B cell (primary cell): ENCODE measurements around the gene ITPKC. TPM values are rescaled to one million over a fixed set of nuclear protein-coding genes. Genes with fewer than 3 reads are reported as not detected.

Source experiments
- ATAC-seq: fragments of 200-7000 bp; cut with Tn5 transposase; one replicate; pipeline ENCODE4 v1.10.0; 2021; ENCODE audit warnings: low read depth, mild to moderate bottlenecking, moderate number of reproducible peaks, moderate library complexity
- CTCF ChIA-PET: fragments of 350-600 bp; sonication (Branson Sonifier 250); formaldehyde crosslinking; loops from one replicate; lab custom pipeline; 2021; ENCODE audit warnings: antibody characterized with exemption, inconsistent platforms; lab: Charles Lee
- POLR2A ChIA-PET: fragments of 350-600 bp; sonication (Branson Sonifier 250); formaldehyde crosslinking; loops from one replicate; lab custom pipeline; 2021; ENCODE audit warnings: antibody characterized with exemption; lab: Charles Lee
- DNase-seq: peaks from one replicate; pipeline ENCODE4 v3.0.0; 2013
- H2AFZ ChIP-seq: 2 replicates; pipeline ENCODE4 v1.6.1; 2012; ENCODE audit warnings: mild to moderate bottlenecking, low read depth, low read length; ENCODE audit not compliant: insufficient read depth, poor library complexity, severe bottlenecking
- H3K27ac ChIP-seq, 2 donors: 1 replicate in 1 of 2; 2 replicates in 1 of 2; pipeline ENCODE4 v1.5.1; 2012 to 2013; ENCODE audit warnings: low read length in 2 of 2, mild to moderate bottlenecking in 2 of 2, moderate library complexity in 1 of 2
- H3K27me3 ChIP-seq, 4 experiments: fragments of 200-600 bp in 1 of 4; sonication (generic) in 1 of 4; replicated peaks in 1 of 4; 1 replicate in 2 of 4; 2 replicates in 2 of 4; pipeline versions ENCODE4 v1.6.1 to v1.7.0; 2013 to 2016; ENCODE audit warnings: low read length in 3 of 4, mild to moderate bottlenecking in 2 of 4, mixed read lengths in 1 of 4, moderate library complexity in 1 of 4; ENCODE audit not compliant: insufficient read depth in 4 of 4, control insufficient read depth in 3 of 4; ENCODE audit errors: control extremely low read depth in 1 of 4
- H3K36me3 ChIP-seq, 2 experiments: replicated peaks in 1 of 2; 1 replicate in 1 of 2; 2 replicates in 1 of 2; pipeline versions ENCODE4 v1.6.1 to v1.7.1; 2013; ENCODE audit warnings: low read length in 1 of 2; ENCODE audit not compliant: insufficient read depth in 2 of 2, control insufficient read depth in 1 of 2; ENCODE audit errors: control extremely low read depth in 1 of 2, extremely low read depth in 1 of 2
- H3K4me1 ChIP-seq, 2 donors: fragments of 200-600 bp in 1 of 2; sonication (generic) in 1 of 2; 1 replicate in 1 of 2; 2 replicates in 1 of 2; pipeline versions ENCODE4 v1.5.1 to v1.6.1; 2013 to 2017; ENCODE audit warnings: low read length in 2 of 2; ENCODE audit not compliant: control insufficient read depth in 2 of 2, insufficient read depth in 2 of 2
- H3K4me2 ChIP-seq: replicated peaks from 2 replicates; pipeline ENCODE3; 2012; ENCODE audit warnings: mild to moderate bottlenecking, low read depth, low read length; ENCODE audit not compliant: poor library complexity, severe bottlenecking
- H3K4me3 ChIP-seq, 5 experiments: fragments of 200-600 bp in 1 of 5; sonication (generic) in 1 of 5; 1 replicate in 3 of 5; 2 replicates in 2 of 5; pipeline versions ENCODE4 v1.5.1 to v1.7.0; 2011 to 2016; ENCODE audit warnings: low read length in 4 of 5, mild to moderate bottlenecking in 4 of 5, low read depth in 2 of 5, control low read depth in 1 of 5, moderate library complexity in 1 of 5; ENCODE audit not compliant: insufficient read depth in 1 of 5; ENCODE audit errors: control extremely low read depth in 1 of 5, extremely low read depth in 1 of 5
- H3K79me2 ChIP-seq: fragments of 200-600 bp; sonication (generic); one replicate; pipeline ENCODE4 v1.6.0; 2016; ENCODE audit warnings: low read length; ENCODE audit not compliant: control insufficient read depth, insufficient read depth
- H3K9ac ChIP-seq: fragments of 200-600 bp; sonication (generic); 2 replicates; pipeline ENCODE4 v1.6.1; 2017; ENCODE audit warnings: mild to moderate bottlenecking, low read length, moderate library complexity
- H3K9me3 ChIP-seq, 3 donors: one replicate each; pipeline versions ENCODE4 v1.6.1 to v1.7.1; 2013; ENCODE audit warnings: low read length in 2 of 3; ENCODE audit not compliant: control insufficient read depth in 2 of 3, insufficient read depth in 1 of 3; ENCODE audit errors: control extremely low read depth in 1 of 3
- H4K20me1 ChIP-seq: 2 replicates; pipeline ENCODE4 v1.6.0; 2012; ENCODE audit warnings: mild to moderate bottlenecking, low read length; ENCODE audit not compliant: insufficient read depth, control insufficient read depth, poor library complexity, severe bottlenecking
- H3K27ac Mint-ChIP-seq: one replicate; pipeline ENCODE4 v1.8.0; 2021; ENCODE audit warnings: mixed read lengths
- H3K27me3 Mint-ChIP-seq: one replicate; pipeline ENCODE4 v1.8.0; 2021; ENCODE audit warnings: mixed read lengths
- H3K4me1 Mint-ChIP-seq: one replicate; pipeline ENCODE4 v1.8.0; 2021; ENCODE audit warnings: mixed read lengths
- H3K4me3 Mint-ChIP-seq: one replicate; pipeline ENCODE4 v1.8.0; 2021; ENCODE audit warnings: mixed read lengths
- H3K9me3 Mint-ChIP-seq: one replicate; pipeline ENCODE4 v1.8.0; 2022; ENCODE audit warnings: mixed read lengths; ENCODE audit not compliant: insufficient read depth
- CTCF ChIP-seq: fragments of 200-600 bp; IDR thresholded peaks from one replicate; pipeline ENCODE4 v1.8.0; 2022; ENCODE audit warnings: antibody characterized with exemption, mild to moderate bottlenecking
- EZH2 ChIP-seq: IDR thresholded peaks from 2 replicates; pipeline ENCODE4 v1.6.1; 2012; ENCODE audit warnings: borderline replicate concordance, low read depth, mild to moderate bottlenecking, moderate library complexity, low read length; ENCODE audit not compliant: insufficient read depth, poor library complexity, severe bottlenecking
- WGBS: methylation state at CpG from one replicate; pipeline ENCODE4 v1.1.5; 2013; ENCODE audit warnings: missing lambda C conversion rate; ENCODE audit not compliant: insufficient coverage; 5-methylcytosine and 5-hydroxymethylcytosine counted together
- intact Hi-C: fragments of 100-400 bp; cut with micrococcal nuclease; formaldehyde crosslinking; loops from one replicate; pipeline ENCODE4 v1.10.0; 2022
- polyA plus RNA-seq: library from polyadenylated mRNA; depleted of rRNA; stranded (reverse); fragments of >200 nt; gene quantifications from 2 replicates; pipeline ENCODE4 v1.2.3, GENCODE V29; 2012
- total RNA-seq, 2 donors: library from RNA; stranded (reverse); fragments of 120-200 nt in 1 of 2; gene quantifications; 1 replicate in 1 of 2; 2 replicates in 1 of 2; pipeline versions ENCODE4 v1.2.3 to v1.2.4, GENCODE V29; 2013 to 2022

The ITPKC gene
- total and polyA plus RNA-seq, 2 donors (not counting 1 experiment from before 2014, with no cell fraction given): 8.7 to 16.0 TPM

- intact Hi-C loops: no loop called here
- POLR2A ChIA-PET: no interaction called here
- Histone ChIP-seq H2AFZ (no peak overlapping the region), H3K79me2 (no peaks in the 10 kb centered on the region), H3K9ac (no peak overlapping the region), H3K4me1 (no peaks in the 10 kb centered on the region), H4K20me1 (no peaks in the 10 kb centered on the region), H3K27me3 (no peaks in the 10 kb centered on the region), H3K27ac (no peak overlapping the region), H3K9me3 (no peaks in the 10 kb centered on the region), H3K4me3 (no peak overlapping the region), H3K36me3 (peaks cover 0 to 58% of the 10 kb centered on the region in 2 experiments), H3K4me2 (no peak overlapping the region)
- TF ChIP-seq EZH2 (no peak), CTCF (no peak)
- ATAC-seq (no peak), DNase-seq (no peak)
- no peaks in the 10 kb centered on the region for H3K4me1 Mint-ChIP-seq
- CTCF ChIA-PET: no interaction called here
- no peak overlapping the region for H3K4me3 Mint-ChIP-seq
- over 99% methylated on average over 9 of the region's 9 CpGs for WGBS
- no peaks in the 10 kb centered on the region for H3K9me3 Mint-ChIP-seq
- H3K27ac Mint-ChIP-seq: no peak overlapping the region
- no peaks in the 10 kb centered on the region for H3K27me3 Mint-ChIP-seq
Measured at GRCh38 chr19:40737102-40737644, 20.3 kb downstream of the ITPKC start.

GRCh38 chr19:40739030-40739839 lies 22.3 kb downstream of the ITPKC start:
- ATAC-seq: no peak
- intact Hi-C loops: no loop called here

More at GRCh38 chr19:40739030-40739839, 22.3 kb downstream of the ITPKC start:
- H3K9me3 ChIP-seq: no peaks in the 10 kb centered on the region
- H3K27me3 ChIP-seq: no peaks in the 10 kb centered on the region
- peaks cover 0 to 39% of the 10 kb centered on the region in 2 experiments for H3K36me3 ChIP-seq
- H3K79me2 ChIP-seq: no peaks in the 10 kb centered on the region
- H3K4me1 Mint-ChIP-seq: no peaks in the 10 kb centered on the region
- H3K9me3 Mint-ChIP-seq: no peaks in the 10 kb centered on the region
- H3K4me3 ChIP-seq: no peak overlapping the region
- H3K9ac ChIP-seq: no peak overlapping the region
- no peak overlapping the region for H2AFZ ChIP-seq
- TF ChIP-seq CTCF: no peak
- DNase-seq: no peak
- no peak overlapping the region for H3K4me3 Mint-ChIP-seq
- H3K4me2 ChIP-seq: no peak overlapping the region
- H3K27ac ChIP-seq: no peak overlapping the region
- WGBS: 94% methylated on average over 22 of the region's 22 CpGs
- ChIA-PET POLR2A (no interaction called here), CTCF (no interaction called here)
- no peaks in the 10 kb centered on the region for H3K27me3 Mint-ChIP-seq
- H3K4me1 ChIP-seq: no peaks in the 10 kb centered on the region
- H3K27ac Mint-ChIP-seq: no peak overlapping the region
- H4K20me1 ChIP-seq: no peaks in the 10 kb centered on the region
